HL-60/S4 (cell line): ENCODE results near the gene LPXN.

Experiments used
- in situ Hi-C: fragments of 300-500 bp; cut with MboI; formaldehyde crosslinking; loops from 2 replicates; pipeline ENCODE4 v1.14.3; 2022; ENCODE audit warnings: low sequenced_read_pairs

LPXN gene

DNA sequence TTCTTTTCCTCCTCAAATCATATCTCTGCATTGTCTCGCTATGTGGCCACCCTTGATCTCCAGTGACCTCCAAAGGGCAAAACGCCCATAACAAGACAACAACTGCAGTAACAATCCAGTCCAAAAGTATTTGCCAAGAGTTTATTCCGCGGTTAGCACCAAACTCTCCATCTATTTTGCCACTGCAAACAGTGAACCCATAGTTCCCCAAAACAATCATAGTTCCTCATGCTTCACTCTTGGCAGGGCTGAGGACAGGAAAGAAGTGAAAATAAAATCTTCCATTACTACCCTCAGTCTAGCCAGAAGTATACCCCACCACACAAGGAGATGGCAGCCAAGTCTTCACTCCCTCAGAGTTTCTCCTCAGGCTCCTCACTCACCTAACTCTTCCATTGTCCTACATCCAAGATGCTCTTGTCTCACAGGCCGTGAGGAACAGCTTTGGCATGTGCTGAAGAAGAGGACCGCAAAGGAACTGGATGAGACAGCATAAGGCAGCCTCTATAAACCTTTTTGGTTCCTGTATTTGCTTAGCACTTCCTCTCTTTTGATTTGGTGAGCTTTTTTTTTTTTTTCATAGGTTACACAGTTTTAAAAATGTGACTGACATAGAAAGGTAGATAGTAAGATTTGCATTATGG, at the start of gene LPXN:
Gene LPXN (minus strand): TSS at position 480 of the 644 bp plus-strand sequence. CDS start 84 bp downstream, at position 396.
- in situ Hi-C loops, result no loop called here

DNA sequence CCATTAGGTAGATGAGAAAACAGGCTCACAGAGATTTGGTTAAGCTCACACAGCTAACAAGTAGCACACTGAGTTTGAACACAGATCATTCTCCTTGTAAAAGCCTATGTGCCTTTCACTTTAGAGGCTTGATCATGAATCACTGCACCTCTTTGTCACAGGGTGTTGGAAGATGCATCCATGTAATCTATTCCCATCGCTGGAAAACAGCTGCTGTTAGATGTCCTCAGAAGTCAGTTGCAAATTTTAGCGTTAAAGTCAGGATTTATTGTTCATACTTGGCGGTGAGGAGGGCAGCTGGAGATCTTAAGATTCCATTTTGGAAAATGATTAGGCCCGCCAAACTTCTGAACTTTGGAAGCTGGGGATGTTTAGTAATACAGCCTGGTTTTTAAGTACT, 49.4 kb upstream of the LPXN start:
- in situ Hi-C loops, result no loop called here

DNA sequence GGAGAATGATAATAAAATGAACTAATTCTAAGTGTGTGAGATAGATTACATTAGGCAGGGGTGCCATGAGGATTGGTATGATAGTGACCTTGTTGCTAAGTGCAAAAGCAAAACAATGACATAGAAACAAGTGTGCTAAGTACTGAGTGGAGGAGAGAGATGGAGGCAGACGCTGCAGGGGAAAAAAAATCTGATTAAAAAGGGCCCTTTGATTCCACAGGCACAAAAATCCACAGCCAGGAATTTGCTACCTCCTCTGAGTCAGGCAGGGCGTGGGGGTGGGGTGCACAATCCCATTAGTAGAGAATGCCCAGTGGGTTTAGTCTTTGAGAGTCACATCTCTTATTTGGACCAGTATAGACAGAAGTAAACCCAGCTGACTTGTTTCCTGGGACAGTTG, 46.7 kb upstream of the LPXN start, which contains the start of gene CNTF:
Gene CNTF (plus strand): TSS at position 322 of the 400 bp plus-strand sequence. CDS start 88 bp downstream, outside the sequence.
- in situ Hi-C loops, result no loop called here

DNA sequence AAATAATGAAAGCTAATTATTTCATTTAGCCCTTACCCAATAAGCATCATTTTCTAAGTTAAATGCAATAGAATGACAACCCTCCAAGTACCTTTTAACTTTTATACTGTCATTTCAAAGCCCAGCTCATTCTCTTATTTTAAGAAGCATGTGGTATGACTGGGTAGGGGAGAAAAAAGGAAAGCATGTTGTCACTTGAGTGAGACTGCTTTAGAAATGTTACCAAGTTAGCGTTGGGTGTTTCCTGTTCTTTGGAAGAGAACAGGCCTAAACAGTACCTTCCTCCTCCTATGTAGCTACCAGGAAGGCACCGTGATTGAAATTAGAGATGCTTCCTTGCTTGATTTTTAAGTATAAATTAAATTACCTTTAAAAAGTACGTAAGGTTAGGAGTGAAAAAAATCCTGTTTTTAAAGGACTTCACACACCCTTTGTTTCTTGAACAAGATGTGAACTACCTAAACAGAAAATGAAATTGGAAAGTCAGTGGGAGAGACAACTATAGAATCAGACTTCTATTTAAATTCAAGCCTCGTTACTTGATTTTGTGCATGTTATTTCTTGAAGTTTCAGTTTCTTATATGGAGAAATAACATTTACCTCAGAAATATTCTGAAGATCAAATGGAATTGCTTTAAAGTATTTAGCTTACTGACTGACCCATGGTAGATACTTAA, 46.1 kb upstream of the LPXN start:
- in situ Hi-C loops, result no loop called here

GRCh38 chr11:58617976-58618557, 42.4 kb upstream of the LPXN start:
- in situ Hi-C loops, result no loop called here

DNA sequence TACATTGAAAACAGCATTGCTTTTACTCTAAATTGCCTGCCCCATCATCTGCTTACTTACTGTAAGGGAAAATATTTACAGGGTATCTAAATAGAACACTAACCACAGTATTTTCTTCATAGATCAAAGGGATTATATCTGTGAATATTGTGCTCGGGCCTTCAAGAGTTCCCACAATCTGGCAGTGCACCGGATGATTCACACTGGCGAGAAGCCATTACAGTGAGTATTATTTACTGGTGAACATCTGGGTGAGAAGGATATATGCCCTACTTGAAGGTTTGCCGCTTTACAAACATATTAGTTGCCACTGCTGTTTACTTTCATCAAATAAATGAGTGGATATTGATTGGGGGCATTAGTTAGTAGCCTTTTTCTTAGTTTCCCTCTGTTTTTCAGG, 40.9 kb upstream of the LPXN start:
- in situ Hi-C loops, result no loop called here

DNA sequence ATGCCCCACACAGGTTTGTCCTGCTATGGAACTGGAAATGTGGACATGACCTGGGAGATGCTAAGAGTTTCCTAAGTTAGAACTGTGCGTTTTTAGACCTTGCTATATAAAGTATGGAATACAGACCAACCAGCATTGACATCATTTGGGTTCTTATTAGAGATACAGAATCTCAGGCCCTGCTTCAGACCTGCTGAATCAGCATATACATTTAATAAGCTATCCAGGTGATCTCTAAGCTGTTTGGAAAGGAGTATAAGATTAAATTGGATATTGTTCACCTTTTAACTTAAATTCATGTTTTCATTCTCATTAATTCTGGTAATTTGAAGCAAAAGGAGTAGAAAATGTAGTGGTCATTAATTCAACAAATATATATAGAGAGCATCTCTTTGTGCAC, 39.9 kb upstream of the LPXN start:
- in situ Hi-C loops, result no loop called here

DNA sequence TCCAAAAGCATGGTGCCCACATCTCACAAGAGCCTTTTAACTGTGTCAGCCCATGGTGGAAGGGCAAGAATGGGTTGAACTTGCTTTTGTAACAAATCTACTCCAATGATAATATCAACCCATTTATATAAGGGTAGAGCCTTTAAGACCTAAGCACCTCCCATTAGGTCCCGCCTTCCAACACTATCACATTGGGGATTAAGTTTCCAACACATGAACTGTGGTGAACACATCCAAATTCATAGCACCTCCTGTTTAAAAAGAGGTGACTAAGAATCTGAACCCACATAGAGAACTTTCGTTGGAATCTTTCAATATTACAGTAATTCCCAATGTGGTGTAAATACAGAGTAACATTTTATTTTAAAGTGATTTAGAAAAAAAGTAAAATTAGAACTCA, 37.6 kb upstream of the LPXN start:
- in situ Hi-C loops, result no loop called here

GRCh38 chr11:58609723-58610122, 34.1 kb upstream of the LPXN start:
- in situ Hi-C loops, result no loop called here

DNA sequence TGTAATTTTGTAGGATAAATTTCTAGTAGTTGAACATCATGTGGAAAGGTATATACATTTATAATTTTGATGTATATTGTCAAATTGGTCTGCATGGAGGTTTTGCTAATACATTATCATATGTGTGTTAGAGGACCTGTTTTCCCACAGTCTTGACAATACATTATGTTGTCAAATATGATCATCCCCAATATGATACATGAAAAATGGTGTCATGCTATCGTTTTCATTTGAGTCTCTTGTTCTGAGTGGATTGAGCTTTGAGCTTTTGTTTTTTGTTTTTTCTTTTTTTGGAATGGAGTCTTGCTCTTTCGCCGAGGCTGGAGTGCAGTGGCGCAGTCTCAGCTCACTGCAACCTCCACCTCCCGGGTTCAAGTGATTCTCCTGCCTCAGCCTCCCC, 32.7 kb upstream of the LPXN start:
- in situ Hi-C loops, result no loop called here

GRCh38 chr11:58606930-58607714, 31.5 kb upstream of the LPXN start:
- in situ Hi-C loops, result no loop called here

- in situ Hi-C loops, result no loop called here
Measured at GRCh38 chr11:58600510-58600909, 24.9 kb upstream of the LPXN start.

- in situ Hi-C loops, result no loop called here
Measured at GRCh38 chr11:58597486-58598144, 22.0 kb upstream of the LPXN start.

- in situ Hi-C loops, result no loop called here
Measured at GRCh38 chr11:58596621-58597020, 21.0 kb upstream of the LPXN start.

DNA sequence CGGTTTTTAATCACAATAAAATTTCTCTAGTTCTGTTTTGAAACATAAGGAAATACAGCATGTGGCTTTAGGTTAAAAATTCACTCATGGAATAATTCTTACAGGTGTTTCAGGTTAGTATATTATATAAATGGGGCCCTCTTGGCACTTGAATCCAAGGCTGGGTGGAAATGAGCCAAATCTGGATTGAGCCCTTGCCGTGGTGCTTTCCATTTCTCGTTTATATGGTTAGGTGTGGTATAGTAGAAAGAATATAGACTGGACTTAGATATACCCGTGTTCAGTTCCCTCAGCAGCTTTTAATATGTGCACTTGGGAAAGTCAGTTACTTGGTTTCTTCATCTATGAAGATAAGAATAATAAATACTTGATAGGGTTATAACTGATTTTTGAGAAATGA, 19.2 kb upstream of the LPXN start:
- in situ Hi-C loops, result no loop called here

DNA sequence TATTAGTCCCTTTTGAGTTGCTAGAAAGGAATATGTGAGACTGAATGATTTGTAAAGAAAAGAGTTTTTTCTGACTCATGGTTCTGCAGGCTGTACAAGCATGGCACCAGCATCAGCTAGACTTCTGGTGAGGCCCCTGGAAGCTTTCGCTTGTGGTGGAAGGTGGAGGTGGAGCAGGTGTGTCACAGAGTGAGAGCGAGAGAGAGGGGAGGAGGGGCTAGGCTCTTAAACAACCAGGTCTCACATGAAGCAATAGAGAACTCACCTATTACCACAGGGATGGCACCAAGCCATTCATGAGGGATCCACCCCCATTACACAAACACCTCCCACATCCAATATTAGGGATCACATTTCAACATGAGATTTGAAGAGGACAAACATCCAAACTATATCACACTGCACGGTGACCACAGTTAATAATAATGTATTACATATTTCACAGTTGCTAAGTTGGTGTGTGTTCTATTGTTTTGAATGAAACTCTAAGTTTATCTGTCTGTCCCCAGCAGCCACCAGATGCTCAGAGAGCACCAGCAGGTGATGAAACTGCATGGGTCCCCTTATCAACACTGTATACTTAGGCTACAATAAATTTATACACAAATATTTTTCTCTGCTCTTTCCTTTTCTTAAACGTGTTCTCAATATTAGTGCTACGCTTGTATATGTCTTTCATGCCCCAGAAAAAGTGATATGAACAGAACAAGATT, 17.3 kb upstream of the LPXN start:
- in situ Hi-C loops, result no loop called here

GRCh38 chr11:58591659-58592058, 16.0 kb upstream of the LPXN start:
- in situ Hi-C loops, result no loop called here

DNA sequence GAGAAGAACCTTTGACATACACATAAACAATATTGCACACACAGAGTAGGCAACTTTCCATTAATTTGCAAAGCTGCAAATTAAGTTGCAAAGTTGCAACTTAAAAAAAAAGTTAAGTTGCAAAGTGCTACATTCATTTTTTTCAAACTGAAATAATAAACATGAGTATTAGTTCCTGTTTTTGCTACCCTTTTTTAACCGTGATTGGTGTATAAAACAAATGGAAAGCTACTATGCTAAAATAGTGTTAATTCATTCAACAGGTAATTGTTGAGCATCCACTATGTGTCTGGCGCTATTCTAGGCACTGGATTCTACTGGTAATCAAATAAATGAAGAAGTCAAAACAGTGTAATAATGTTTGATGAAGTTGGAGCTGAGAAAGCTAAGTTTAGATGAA, 11.3 kb upstream of the LPXN start:
- in situ Hi-C loops, result no loop called here

GRCh38 chr11:58582437-58582836, 6.8 kb upstream of the LPXN start:
- in situ Hi-C loops, result no loop called here

- in situ Hi-C loops, result no loop called here
Measured at GRCh38 chr11:58580311-58580710, 4.7 kb upstream of the LPXN start.
